ENCODE results near the gene LMAN1L. TPM values are rescaled to one million over a fixed set of nuclear protein-coding genes. Genes with fewer than 3 reads are reported as not detected.
"Not testable (repeated sequence)": the region's sequence is repeated elsewhere in the genome, so short reads cannot be mapped to it uniquely, and the experiment has no call there.

Gene LMAN1L
- total RNA-seq, 2 experiments from 2014 or later = 0.09 to 0.38 TPM

GRCh38 chr15:74785194-74786032, 27.2 kb upstream of the LMAN1L start:
- H3K4me1 ChIP-seq (ENCODE audit: insufficient read depth, low read length, poor library complexity, severe bottlenecking) = peaks cover 72% of the 10 kb centered on the region
- H3K79me2 ChIP-seq (ENCODE audit: insufficient read depth, low read depth, low read length) = peaks cover 87% of the 10 kb centered on the region
- peak overlapping the region; percentile 99 for H3K27ac ChIP-seq (ENCODE audit: low read depth, low read length, poor library complexity, severe bottlenecking)
- H3K36me3 ChIP-seq (ENCODE audit: insufficient read depth, low read length) = peaks cover 60% of the 10 kb centered on the region
- no peak for TF ChIP-seq EZH2phosphoT487 (IDR thresholded peaks at IDR 0.05; ENCODE audit: borderline replicate concordance, low read depth, low read length)
- 0 out of 2 replicates have a peak, but pooled peaks have one; percentile 14 for TF ChIP-seq CTCF (conservative IDR thresholded peaks at IDR 0.05; ENCODE audit: low read length)
- H3K4me2 ChIP-seq (ENCODE audit: low read length) = peak overlapping the region; percentile 92
- H4K20me1 ChIP-seq (ENCODE audit: insufficient read depth, low read length) = peaks cover 5% of the 10 kb centered on the region; the same call in 1 of the 2 replicates
- DNase-seq (ENCODE audit: low spot score) = peak; percentile 57
- H2AFZ ChIP-seq (ENCODE audit: low read length) = no peak overlapping the region
- POLR2A ChIA-PET = interaction anchor here (0.6 to 11.8 kb wide), 4 partner anchors 8 to 215 kb away, joined by 3 to 221 read pairs (median 14); partner anchors contain the start of gene CSK
- intact Hi-C loops (cut with micrococcal nuclease; ENCODE audit: unreplicated experiment) = loop anchor here (5.0 kb wide), 2 partner anchors 222 to 667 kb away; partner anchors contain the start of gene SIN3A
- H3K9me2 ChIP-seq (ENCODE audit: insufficient read depth, low read length) = no peaks in the 10 kb centered on the region
- BruUV-seq (replicated peaks) = no TSS peak
- peak overlapping the region; percentile 97 for H3K4me3 ChIP-seq (ENCODE audit: low read depth, low read length, poor library complexity, severe bottlenecking)
- CTCF ChIA-PET (ENCODE audit: unreplicated experiment) = interaction anchor here (0.6 to 1.9 kb wide), 4 partner anchors 8 to 14 kb away, joined by 3 to 10 read pairs (median 9); no protein-coding TSS in a partner anchor
- no peaks in the 10 kb centered on the region for H3K9me3 ChIP-seq (ENCODE audit: low read length)

DNA sequence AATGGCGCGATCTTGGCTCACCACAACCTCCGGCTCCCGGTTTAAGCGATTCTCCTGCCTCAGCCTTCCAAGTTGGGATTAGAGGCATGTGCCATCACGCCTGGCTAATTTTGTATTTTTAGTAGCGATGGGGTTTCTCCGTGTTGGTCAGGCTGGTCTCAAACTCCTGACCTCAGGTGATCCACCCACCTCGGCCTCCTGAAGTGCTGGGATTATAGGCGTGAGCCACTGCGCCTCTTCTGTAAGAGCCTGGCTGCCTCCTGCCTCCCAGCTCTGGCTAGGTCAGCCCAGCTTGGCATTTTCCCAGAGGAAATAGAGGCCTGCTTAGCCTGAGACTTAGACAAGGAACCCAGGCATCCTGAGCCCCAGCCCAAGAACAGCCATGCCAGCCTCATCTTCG, 26.6 kb upstream of the LMAN1L start:
- H4K20me1 ChIP-seq (ENCODE audit: insufficient read depth, low read length); DNase-seq (ENCODE audit: low spot score); H2AFZ ChIP-seq (ENCODE audit: low read length); H3K9me2 ChIP-seq (ENCODE audit: insufficient read depth, low read length); H3K9me3 ChIP-seq (ENCODE audit: low read length): not testable (repeated sequence)
- Histone ChIP-seq H3K4me3 (ENCODE audit: low read depth, low read length, poor library complexity, severe bottlenecking) (peak overlapping the region; percentile 97), H3K36me3 (ENCODE audit: insufficient read depth, low read length) (peaks cover 67% of the 10 kb centered on the region), H3K4me1 (ENCODE audit: insufficient read depth, low read length, poor library complexity, severe bottlenecking) (peaks cover 76% of the 10 kb centered on the region), H3K79me2 (ENCODE audit: insufficient read depth, low read depth, low read length) (peaks cover 87% of the 10 kb centered on the region), H3K4me2 (ENCODE audit: low read length) (peak overlapping the region; percentile 92), H3K27ac (ENCODE audit: low read depth, low read length, poor library complexity, severe bottlenecking) (peak overlapping the region; percentile 99)
- ChIA-PET POLR2A (interaction anchor here (11.8 kb wide), 1 partner anchor 10 kb away, joined by 221 read pairs; the partner anchor contains the start of gene CSK), CTCF (ENCODE audit: unreplicated experiment) (interaction anchor here (0.6 to 0.7 kb wide), 2 partner anchors 8 to 11 kb away, joined by 3 read pairs; no protein-coding TSS in a partner anchor)
- intact Hi-C loops (cut with micrococcal nuclease; ENCODE audit: unreplicated experiment) = loop anchor here (5.0 kb wide), 2 partner anchors 221 to 666 kb away; partner anchors contain the start of gene SIN3A
- TSS peak; percentile 44 for BruUV-seq (replicated peaks)

DNA sequence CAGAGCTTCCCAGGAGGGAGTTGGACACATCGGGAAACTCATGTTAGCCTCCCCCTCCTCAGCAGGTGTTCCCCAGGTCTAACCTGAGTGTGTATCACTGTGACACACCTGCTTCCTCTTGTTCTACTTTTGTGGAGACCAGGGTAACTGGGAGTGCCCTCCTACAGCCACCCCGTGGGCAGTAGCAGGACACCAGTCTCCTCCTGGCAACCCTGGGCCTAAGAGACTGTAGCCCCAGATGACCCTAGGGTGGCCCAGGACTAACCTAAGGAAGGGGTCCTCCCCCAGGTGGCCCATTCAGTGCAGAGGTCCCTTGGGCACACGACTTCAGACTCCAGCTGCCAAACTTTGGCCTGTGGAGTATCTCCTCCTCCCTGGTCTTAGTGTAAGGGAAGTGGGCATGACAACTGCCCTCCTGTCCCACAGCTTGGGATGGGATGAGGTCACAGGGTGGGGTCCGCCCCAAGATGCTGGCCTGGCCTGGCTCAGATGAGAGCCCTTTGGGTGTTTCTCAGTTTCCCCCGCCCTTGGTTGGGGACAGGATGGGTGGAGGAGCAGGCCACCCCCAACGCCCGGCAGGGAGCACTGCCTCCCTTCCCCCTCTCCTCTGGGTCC, 26.0 kb upstream of the LMAN1L start:
- peak overlapping the region; percentile 92 for H3K4me2 ChIP-seq (ENCODE audit: low read length)
- CTCF ChIA-PET (ENCODE audit: unreplicated experiment) = interaction anchor here (0.6 to 2.1 kb wide), 8 partner anchors 9 to 172 kb away, joined by 3 to 40 read pairs (median 6); no protein-coding TSS in a partner anchor
- no peaks in the 10 kb centered on the region for H3K9me3 ChIP-seq (ENCODE audit: low read length)
- H3K4me3 ChIP-seq (ENCODE audit: low read depth, low read length, poor library complexity, severe bottlenecking) = peak overlapping the region; percentile 97
- no TSS peak for BruUV-seq (replicated peaks)
- peak overlapping the region; percentile 99 for H3K27ac ChIP-seq (ENCODE audit: low read depth, low read length, poor library complexity, severe bottlenecking)
- H3K36me3 ChIP-seq (ENCODE audit: insufficient read depth, low read length) = peaks cover 73% of the 10 kb centered on the region
- POLR2A ChIA-PET = interaction anchor here (0.8 to 11.8 kb wide), 4 partner anchors 10 to 35 kb away, joined by 4 to 221 read pairs (median 12); partner anchors contain the start of gene CSK
- peaks cover 87% of the 10 kb centered on the region for H3K79me2 ChIP-seq (ENCODE audit: insufficient read depth, low read depth, low read length)
- H4K20me1 ChIP-seq (ENCODE audit: insufficient read depth, low read length) = peaks cover 12% of the 10 kb centered on the region; the same call in 1 of the 2 replicates
- H3K9me2 ChIP-seq (ENCODE audit: insufficient read depth, low read length) = no peaks in the 10 kb centered on the region
- DNase-seq (ENCODE audit: low spot score) = peak; percentile 57
- H2AFZ ChIP-seq (ENCODE audit: low read length) = no peak overlapping the region
- intact Hi-C loops (cut with micrococcal nuclease; ENCODE audit: unreplicated experiment) = loop anchor here (1.0 to 5.0 kb wide), 3 partner anchors 9 to 666 kb away; partner anchors contain the start of gene SIN3A
- TF ChIP-seq CTCF (conservative IDR thresholded peaks at IDR 0.05; ENCODE audit: low read length) = no peak
- no peak for TF ChIP-seq EZH2phosphoT487 (IDR thresholded peaks at IDR 0.05; ENCODE audit: borderline replicate concordance, low read depth, low read length)
- H3K4me1 ChIP-seq (ENCODE audit: insufficient read depth, low read length, poor library complexity, severe bottlenecking) = peaks cover 78% of the 10 kb centered on the region
